GM19099 (cell line): Measurements from ENCODE around the gene SHISA5.

Source experiments
- POLR2A ChIP-seq: IDR thresholded peaks from 3 replicates; pipeline ENCODE4 v1.6.1; 2011; ENCODE audit warnings: low read depth; ENCODE audit not compliant: insufficient read length; ENCODE audit errors: extremely low read depth

The SHISA5 gene

DNA sequence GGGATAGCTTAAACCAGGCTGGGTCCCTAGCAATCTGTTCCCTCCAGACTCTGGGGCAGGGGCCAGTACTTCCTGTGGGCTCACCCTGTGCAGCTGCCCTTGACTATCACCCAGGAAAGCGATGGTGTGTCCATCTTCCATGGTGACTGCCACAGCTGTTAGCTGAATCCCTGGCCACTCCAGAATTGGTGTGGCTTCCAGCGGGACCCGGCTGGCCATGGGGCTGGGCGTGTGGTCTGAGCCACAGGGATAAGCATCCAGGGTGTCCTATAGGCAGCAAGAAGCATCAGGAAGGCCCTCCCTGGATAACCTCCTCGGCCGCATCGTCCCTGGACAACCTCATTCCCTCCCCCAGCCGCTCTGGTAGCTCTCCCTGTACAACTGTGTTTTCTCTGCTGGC lies 81.3 kb downstream of the SHISA5 start:
- no peak for TF ChIP-seq POLR2A

DNA sequence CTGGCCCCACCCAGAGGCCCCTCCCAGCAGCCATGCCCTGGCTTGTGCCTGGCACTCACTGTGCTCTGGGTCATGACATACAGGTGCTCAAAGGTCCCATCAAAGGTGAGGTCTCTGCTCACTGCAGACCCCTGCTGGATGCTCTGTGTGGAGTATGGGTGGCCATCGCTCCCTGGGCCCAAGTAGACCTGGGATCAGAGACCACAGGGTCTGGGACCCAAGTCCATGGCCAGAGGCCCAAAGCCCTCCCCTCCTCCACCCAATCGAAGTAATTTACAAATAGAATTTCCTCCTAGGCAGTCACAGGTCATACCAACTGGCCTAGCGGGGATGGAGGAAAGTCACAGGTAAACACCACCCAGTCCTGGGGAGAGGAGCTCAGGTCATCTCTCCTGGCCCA lies 81.7 kb downstream of the SHISA5 start:
- TF ChIP-seq POLR2A = no peak

DNA sequence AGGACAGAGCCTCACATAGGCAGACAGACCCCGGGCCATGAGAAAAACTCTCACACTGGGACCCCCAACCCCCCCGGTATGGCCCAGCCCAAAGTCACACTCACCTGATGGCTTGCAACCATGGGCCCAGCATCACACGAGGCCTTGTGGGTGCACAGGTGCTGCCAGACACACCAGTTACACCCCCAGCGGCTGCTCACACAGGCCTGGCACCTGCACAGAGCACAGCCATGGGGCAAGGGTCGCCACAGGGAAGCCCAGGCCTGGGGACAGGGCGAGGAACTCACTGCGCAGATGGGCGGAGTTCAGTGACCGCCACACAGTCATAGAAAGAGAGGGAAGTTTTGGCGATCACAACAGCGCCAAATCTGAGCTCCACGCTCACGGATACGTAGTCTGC lies 83.4 kb downstream of the SHISA5 start:
- no peak for TF ChIP-seq POLR2A

DNA sequence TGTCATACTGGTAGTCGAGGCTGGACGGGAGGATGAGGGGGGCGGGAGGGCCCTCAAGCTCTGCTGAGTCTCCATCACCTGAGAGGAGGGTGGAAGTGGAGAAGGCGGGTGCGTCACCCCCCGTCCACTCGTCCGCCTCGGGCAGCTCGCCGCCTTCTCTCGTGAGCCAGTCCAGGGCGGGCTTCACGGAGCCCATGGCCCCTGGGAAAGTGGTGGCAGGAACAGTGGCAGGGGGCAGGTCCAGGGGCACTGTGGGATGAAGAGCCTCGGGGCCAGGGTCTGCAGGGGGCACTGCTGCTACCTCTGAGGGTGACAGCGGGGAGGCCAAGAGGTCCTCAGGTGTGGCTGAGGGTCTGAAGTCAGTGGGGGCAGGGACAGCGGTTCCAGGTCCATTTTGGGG lies 84.4 kb downstream of the SHISA5 start:
- TF ChIP-seq POLR2A = no peak

DNA sequence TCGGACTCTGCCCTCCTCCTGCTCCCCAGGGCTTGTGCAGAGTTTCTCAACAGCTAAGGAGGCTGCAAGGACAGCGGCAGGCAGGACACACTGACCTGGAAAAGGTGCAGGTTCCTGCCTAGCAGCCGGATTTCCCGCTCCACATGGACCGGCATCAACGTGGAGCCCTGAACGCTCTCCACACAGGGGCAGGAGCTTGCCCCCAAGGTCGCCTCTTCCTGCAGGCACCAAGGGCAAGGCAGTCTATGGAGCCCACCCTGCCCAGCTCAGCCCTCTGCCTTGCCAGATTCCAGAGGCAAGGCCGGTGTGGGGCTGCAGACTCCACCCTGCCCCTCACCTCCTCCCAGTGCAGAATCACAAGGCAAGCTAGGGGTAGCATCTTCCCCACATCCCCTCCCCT lies 84.8 kb downstream of the SHISA5 start:
- no peak for TF ChIP-seq POLR2A

DNA sequence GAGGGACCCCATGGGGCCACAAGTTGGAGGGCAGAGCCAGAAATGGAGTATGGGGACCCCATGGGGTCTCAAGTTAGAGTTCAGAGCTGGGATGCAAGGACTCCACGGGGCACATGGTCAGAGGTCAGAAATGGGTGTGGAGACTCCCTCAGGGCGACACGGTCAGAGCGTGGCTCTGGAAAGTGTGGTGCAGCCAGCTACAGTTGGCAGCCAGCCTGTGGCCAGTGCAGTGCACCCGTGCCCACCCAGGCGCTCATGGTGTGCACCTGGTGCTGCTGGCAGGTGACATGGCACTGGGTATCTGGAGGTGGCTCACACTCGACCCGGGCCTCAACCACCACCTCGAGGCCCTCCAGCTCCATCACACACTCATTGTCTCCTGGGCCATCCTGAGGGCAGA lies 85.3 kb downstream of the SHISA5 start:
- TF ChIP-seq POLR2A = no peak

DNA sequence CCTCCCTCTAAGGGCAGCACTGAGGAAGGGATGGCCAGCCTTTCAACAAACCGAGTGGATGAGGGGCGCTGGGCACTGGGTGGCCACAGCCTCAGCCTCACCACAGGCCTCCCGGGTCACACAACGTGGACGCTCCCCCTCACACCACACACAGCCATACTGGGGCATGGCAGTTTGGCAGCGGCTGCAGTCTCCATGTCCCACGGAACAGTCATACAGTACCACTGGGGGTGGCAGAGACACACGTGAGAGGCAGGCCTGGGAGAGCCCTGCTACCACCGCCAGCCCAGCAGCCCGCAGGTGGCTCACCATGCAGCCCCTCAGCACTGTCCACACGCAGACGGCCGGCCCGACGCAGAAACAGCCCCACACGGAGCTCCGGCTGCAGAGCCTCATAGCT lies 85.8 kb downstream of the SHISA5 start:
- TF ChIP-seq POLR2A = no peak
